Lung (tissue), 12 donors: Measurements from ENCODE around the gene CEP128. TPM values are rescaled to one million over a fixed set of nuclear protein-coding genes. Genes with fewer than 3 reads are reported as not detected.

ENCODE experiments used
- ATAC-seq: fragments of 200-7000 bp; cut with Tn5 transposase; one replicate; pipeline ENCODE4 v1.9.1; 2020; ENCODE audit warnings: moderate number of reproducible peaks; ENCODE audit not compliant: insufficient read depth, low FRiP score
- DNase-seq, 3 donors: peaks; one replicate each; pipeline ENCODE4 v3.0.0-alpha.2; 2013 to 2017
- H3K27ac ChIP-seq, 2 donors: one replicate each; pipeline ENCODE4 v1.5.1; 2013; ENCODE audit warnings: mild to moderate bottlenecking in 2 of 2, moderate library complexity in 2 of 2, control low read depth in 1 of 2, inconsistent platforms in 1 of 2, low read depth in 1 of 2, low read length in 1 of 2
- H3K27me3 ChIP-seq, 3 donors: one replicate each; pipeline ENCODE4 v1.5.1; 2013; ENCODE audit warnings: low read length in 2 of 3; ENCODE audit not compliant: control insufficient read depth in 3 of 3, insufficient read depth in 3 of 3
- H3K36me3 ChIP-seq, 4 donors: one replicate each; pipeline ENCODE4 v1.5.1; 2013; ENCODE audit warnings: low read length in 4 of 4, mild to moderate bottlenecking in 1 of 4, moderate library complexity in 1 of 4; ENCODE audit not compliant: control insufficient read depth in 4 of 4, insufficient read depth in 4 of 4
- H3K4me1 ChIP-seq, 5 donors: one replicate each; pipeline ENCODE4 v1.5.1; 2013; ENCODE audit warnings: low read length in 5 of 5, mild to moderate bottlenecking in 2 of 5, moderate library complexity in 1 of 5; ENCODE audit not compliant: control insufficient read depth in 5 of 5, insufficient read depth in 5 of 5
- H3K4me3 ChIP-seq: one replicate; pipeline ENCODE4 v1.5.1; 2013; ENCODE audit warnings: mild to moderate bottlenecking, control low read depth, moderate library complexity
- H3K9ac ChIP-seq, 2 donors: one replicate each; pipeline ENCODE4 v1.5.1; 2013; ENCODE audit warnings: low read length in 2 of 2, control low read depth in 1 of 2; ENCODE audit not compliant: insufficient read depth in 1 of 2
- H3K9me3 ChIP-seq, 4 donors: one replicate each; pipeline ENCODE4 v1.5.1; 2013; ENCODE audit warnings: low read length in 3 of 4, mild to moderate bottlenecking in 1 of 4, moderate library complexity in 1 of 4; ENCODE audit not compliant: control insufficient read depth in 4 of 4, insufficient read depth in 3 of 4
- CTCF ChIP-seq: IDR thresholded peaks from 2 replicates; pipeline ENCODE4 v1.5.1; 2012; ENCODE audit warnings: mild to moderate bottlenecking; ENCODE audit errors: control extremely low read depth, extremely low read depth
- WGBS, 2 donors: extraction: QIAGEN DNeasy Blood & Tissue Kit; methylation state at CpG; one replicate each; pipeline ENCODE4 v1.1.7; 2013; 5-methylcytosine and 5-hydroxymethylcytosine counted together
- polyA plus RNA-seq, 2 donors: library from polyadenylated mRNA; stranded (reverse); fragments of 200-250 nt; gene quantifications; one replicate each; pipeline ENCODE4 v1.2.1, GENCODE V29; 2013
- total RNA-seq, 2 donors: library from RNA; depleted of rRNA in 1 of 2; stranded (reverse); fragments of >200 nt in 1 of 2; gene quantifications; one replicate each; pipeline ENCODE4 v1.2.1, GENCODE V29; 2014 to 2021
- donor health status: control.
- donor health status: control.
- donor health status: Bipolar disorder and iron deficiency.
- donor health status: healthy.
- donor health status: DM: yes; HTN: yes; CAD: no.

CEP128 gene
- total and polyA plus RNA-seq, 4 donors: 1.1 to 12.0 (median 6.2) TPM

GRCh38 chr14:80902608-80903007 lies 38.9 kb downstream of the CEP128 start:
- 90 to 91% methylated on average over 1 of the region's 1 CpG for WGBS, 2 donors
- H3K27ac ChIP-seq: no peak overlapping the region
- DNase-seq: no peak
- H3K36me3 ChIP-seq: peaks cover 0 to 3% (median under 1%) of the 10 kb centered on the region in 4 donors
- TF ChIP-seq CTCF: no peak
- no peaks in the 10 kb centered on the region for H3K27me3 ChIP-seq
- no peaks in the 10 kb centered on the region for H3K4me1 ChIP-seq
- H3K9ac ChIP-seq: no peak overlapping the region
- ATAC-seq: no peak
- no peaks in the 10 kb centered on the region for H3K9me3 ChIP-seq
- H3K4me3 ChIP-seq: no peak overlapping the region

- Histone ChIP-seq H3K9ac (no peak overlapping the region), H3K27ac (no peak overlapping the region), H3K9me3 (no peaks in the 10 kb centered on the region), H3K36me3 (peaks cover 0 to 3% (median 0%) of the 10 kb centered on the region in 4 donors), H3K4me3 (no peak overlapping the region), H3K27me3 (no peaks in the 10 kb centered on the region), H3K4me1 (no peaks in the 10 kb centered on the region)
- no peak for DNase-seq
- no peak for ATAC-seq
- 78 to 98% methylated on average over 3 of the region's 3 CpGs for WGBS, 2 donors
- TF ChIP-seq CTCF: no peak
Observed at GRCh38 chr14:80901822-80902221, 39.7 kb downstream of the CEP128 start.

GRCh38 chr14:80901260-80901659 lies 40.3 kb downstream of the CEP128 start:
- 82 to 92% methylated on average over 3 of the region's 3 CpGs for WGBS, 2 donors
- H3K4me1 ChIP-seq: no peaks in the 10 kb centered on the region
- TF ChIP-seq CTCF: no peak
- no peaks in the 10 kb centered on the region for H3K9me3 ChIP-seq
- no peak for ATAC-seq
- DNase-seq: no peak
- no peak overlapping the region for H3K9ac ChIP-seq
- no peaks in the 10 kb centered on the region for H3K27me3 ChIP-seq
- H3K4me3 ChIP-seq: no peak overlapping the region
- H3K36me3 ChIP-seq: peaks cover 0 to 3% (median 0%) of the 10 kb centered on the region in 4 donors
- no peak overlapping the region for H3K27ac ChIP-seq

- H3K27ac ChIP-seq: no peak overlapping the region
- H3K4me3 ChIP-seq: no peak overlapping the region
- no peak for TF ChIP-seq CTCF
- H3K9me3 ChIP-seq: peaks cover 0 to 8% (median 1%) of the 10 kb centered on the region in 4 donors
- H3K36me3 ChIP-seq: no peaks in the 10 kb centered on the region
- ATAC-seq: no peak
- 69 to 86% methylated on average over 2 of the region's 2 CpGs for WGBS, 2 donors
- H3K4me1 ChIP-seq: no peaks in the 10 kb centered on the region
- no peak for DNase-seq
- no peak overlapping the region for H3K9ac ChIP-seq
- no peaks in the 10 kb centered on the region for H3K27me3 ChIP-seq
Observed at GRCh38 chr14:80872645-80873044, 68.9 kb downstream of the CEP128 start.
